ENCODE results near the gene CRYBG1.
"Not testable (repeated sequence)": the region's sequence is repeated elsewhere in the genome, so short reads cannot be mapped to it uniquely, and the experiment has no call there.

GRCh38 chr6:106559659-106560058 lies 199.1 kb downstream of the CRYBG1 start:
- not testable (repeated sequence) for TF ChIP-seq TAF1 (IDR thresholded peaks at IDR 0.05; ENCODE audit: low read depth, low read length); POLR2A (IDR thresholded peaks at IDR 0.05; ENCODE audit: low read depth, low read length); POLR2AphosphoS5 (IDR thresholded peaks at IDR 0.05; ENCODE audit: low read depth, low read length); PAX5 (IDR thresholded peaks at IDR 0.05; ENCODE audit: insufficient read depth, low read length, severe bottlenecking)
